ENCODE measurements around the gene FAM163B. TPM values are rescaled to one million over a fixed set of nuclear protein-coding genes. Genes with fewer than 3 reads are reported as not detected.

FAM163B gene
- total RNA-seq, 1 experiment from 2014 or later, result 2.0 TPM

DNA sequence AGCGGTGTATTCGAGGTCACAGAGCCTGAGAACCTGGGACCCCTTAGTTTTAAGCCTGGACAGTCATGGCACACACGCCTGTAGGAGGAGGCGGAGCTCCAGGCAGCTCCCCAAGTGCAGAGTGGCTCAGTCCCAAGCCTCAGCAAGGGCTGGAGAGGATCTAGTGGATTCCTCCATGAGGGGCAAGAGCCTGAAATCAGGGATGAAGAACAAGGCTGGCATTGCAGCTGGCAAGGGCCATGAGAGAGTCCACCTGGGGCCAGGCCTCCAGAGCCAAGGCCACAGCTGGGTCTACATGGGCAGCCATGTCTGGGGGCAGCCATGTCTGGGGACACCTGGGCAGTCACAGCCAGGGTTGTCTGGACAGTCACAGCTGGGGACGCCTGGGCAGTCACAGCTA, 52.8 kb downstream of the FAM163B start:
- no peaks in the 10 kb centered on the region; the same call in 1 of the 2 replicates for H3K9me3 Mint-ChIP-seq
- no peak overlapping the region for H3K27ac Mint-ChIP-seq
- ChIA-PET CTCF (interaction anchor here (0.5 to 1.5 kb wide), 3 partner anchors 33 to 1018 kb away, joined by 3 to 4 read pairs (median 3); no protein-coding TSS in a partner anchor), POLR2A (no interaction called here)
- H3K4me1 Mint-ChIP-seq, result peaks cover 19% of the 10 kb centered on the region
- H3K4me3 Mint-ChIP-seq, result no peak overlapping the region
- no peaks in the 10 kb centered on the region for H3K27me3 Mint-ChIP-seq (ENCODE audit: low read depth)
- TF ChIP-seq CREM (CRISPR knock-in tag; IDR thresholded peaks at IDR 0.05) (no peak), NFE2L1 (CRISPR knock-in tag; IDR thresholded peaks at IDR 0.05) (no peak), GRHL2 (CRISPR knock-in tag; IDR thresholded peaks at IDR 0.05; ENCODE audit: insufficient replicate concordance, severe bottlenecking) (no peak), RELA (CRISPR knock-in tag; IDR thresholded peaks at IDR 0.05; ENCODE audit: borderline replicate concordance) (no peak), SP1 (CRISPR knock-in tag; conservative IDR thresholded peaks at IDR 0.05) (no peak), ZNF671 (CRISPR knock-in tag; IDR thresholded peaks at IDR 0.05) (no peak), ZNF219 (CRISPR knock-in tag; IDR thresholded peaks at IDR 0.05; ENCODE audit: borderline replicate concordance) (no peak), ZNF423 (CRISPR knock-in tag; IDR thresholded peaks at IDR 0.05) (no peak), GTF2I (CRISPR knock-in tag; conservative IDR thresholded peaks at IDR 0.05) (no peak)
- TF ChIP-seq, protein P1, sequence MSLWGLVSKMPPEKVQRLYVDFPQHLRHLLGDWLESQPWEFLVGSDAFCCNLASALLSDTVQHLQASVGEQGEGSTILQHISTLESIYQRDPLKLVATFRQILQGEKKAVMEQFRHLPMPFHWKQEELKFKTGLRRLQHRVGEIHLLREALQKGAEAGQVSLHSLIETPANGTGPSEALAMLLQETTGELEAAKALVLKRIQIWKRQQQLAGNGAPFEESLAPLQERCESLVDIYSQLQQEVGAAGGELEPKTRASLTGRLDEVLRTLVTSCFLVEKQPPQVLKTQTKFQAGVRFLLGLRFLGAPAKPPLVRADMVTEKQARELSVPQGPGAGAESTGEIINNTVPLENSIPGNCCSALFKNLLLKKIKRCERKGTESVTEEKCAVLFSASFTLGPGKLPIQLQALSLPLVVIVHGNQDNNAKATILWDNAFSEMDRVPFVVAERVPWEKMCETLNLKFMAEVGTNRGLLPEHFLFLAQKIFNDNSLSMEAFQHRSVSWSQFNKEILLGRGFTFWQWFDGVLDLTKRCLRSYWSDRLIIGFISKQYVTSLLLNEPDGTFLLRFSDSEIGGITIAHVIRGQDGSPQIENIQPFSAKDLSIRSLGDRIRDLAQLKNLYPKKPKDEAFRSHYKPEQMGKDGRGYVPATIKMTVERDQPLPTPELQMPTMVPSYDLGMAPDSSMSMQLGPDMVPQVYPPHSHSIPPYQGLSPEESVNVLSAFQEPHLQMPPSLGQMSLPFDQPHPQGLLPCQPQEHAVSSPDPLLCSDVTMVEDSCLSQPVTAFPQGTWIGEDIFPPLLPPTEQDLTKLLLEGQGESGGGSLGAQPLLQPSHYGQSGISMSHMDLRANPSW (CRISPR knock-in tag; conservative IDR thresholded peaks at IDR 0.05; ENCODE audit: low read depth), result no peak
- TF ChIP-seq, protein P2, sequence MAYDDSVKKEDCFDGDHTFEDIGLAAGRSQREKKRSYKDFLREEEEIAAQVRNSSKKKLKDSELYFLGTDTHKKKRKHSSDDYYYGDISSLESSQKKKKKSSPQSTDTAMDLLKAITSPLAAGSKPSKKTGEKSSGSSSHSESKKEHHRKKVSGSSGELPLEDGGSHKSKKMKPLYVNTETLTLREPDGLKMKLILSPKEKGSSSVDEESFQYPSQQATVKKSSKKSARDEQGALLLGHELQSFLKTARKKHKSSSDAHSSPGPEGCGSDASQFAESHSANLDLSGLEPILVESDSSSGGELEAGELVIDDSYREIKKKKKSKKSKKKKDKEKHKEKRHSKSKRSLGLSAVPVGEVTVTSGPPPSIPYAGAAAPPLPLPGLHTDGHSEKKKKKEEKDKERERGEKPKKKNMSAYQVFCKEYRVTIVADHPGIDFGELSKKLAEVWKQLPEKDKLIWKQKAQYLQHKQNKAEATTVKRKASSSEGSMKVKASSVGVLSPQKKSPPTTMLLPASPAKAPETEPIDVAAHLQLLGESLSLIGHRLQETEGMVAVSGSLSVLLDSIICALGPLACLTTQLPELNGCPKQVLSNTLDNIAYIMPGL (CRISPR knock-in tag; IDR thresholded peaks at IDR 0.05), result no peak
- TF ChIP-seq, protein P3, sequence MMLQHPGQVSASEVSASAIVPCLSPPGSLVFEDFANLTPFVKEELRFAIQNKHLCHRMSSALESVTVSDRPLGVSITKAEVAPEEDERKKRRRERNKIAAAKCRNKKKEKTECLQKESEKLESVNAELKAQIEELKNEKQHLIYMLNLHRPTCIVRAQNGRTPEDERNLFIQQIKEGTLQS (CRISPR knock-in tag; conservative IDR thresholded peaks at IDR 0.05), result no peak
- TF ChIP-seq, protein P4, sequence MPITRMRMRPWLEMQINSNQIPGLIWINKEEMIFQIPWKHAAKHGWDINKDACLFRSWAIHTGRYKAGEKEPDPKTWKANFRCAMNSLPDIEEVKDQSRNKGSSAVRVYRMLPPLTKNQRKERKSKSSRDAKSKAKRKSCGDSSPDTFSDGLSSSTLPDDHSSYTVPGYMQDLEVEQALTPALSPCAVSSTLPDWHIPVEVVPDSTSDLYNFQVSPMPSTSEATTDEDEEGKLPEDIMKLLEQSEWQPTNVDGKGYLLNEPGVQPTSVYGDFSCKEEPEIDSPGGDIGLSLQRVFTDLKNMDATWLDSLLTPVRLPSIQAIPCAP (CRISPR knock-in tag; IDR thresholded peaks at IDR 0.05), result no peak
- DNase-seq (ENCODE audit: low spot score) (no peak), ATAC-seq (no peak)
- no peaks in the 10 kb centered on the region for H3K36me3 Mint-ChIP-seq

DNA sequence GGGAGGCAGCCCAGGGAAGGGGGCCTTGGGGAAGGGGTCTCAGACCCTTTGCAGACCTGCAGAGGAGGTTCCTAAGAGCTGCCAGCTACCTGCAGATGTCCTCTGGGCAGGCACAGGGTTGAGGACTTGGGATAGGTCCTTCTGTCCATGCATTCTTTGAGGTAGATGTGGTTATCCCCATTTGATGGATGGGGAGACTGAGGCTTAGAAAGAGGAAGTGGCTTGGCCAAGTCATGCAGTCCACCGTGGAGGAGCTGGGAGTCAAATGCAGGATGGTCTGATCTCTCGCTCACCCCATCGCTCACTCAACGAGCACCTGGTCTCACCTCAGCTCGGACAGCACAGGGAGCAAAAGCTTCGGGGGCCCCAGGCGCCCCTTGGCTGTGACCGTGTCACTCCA, 54.5 kb downstream of the FAM163B start:
- POLR2A ChIA-PET, result interaction anchor here (1.2 kb wide), 1 partner anchor 27 kb away, joined by 3 read pairs; no protein-coding TSS in a partner anchor
- H3K27me3 Mint-ChIP-seq (ENCODE audit: low read depth), result no peaks in the 10 kb centered on the region
- DNase-seq (ENCODE audit: low spot score) (no peak), ATAC-seq (no peak)
- no peak overlapping the region for H3K4me3 Mint-ChIP-seq
- H3K27ac Mint-ChIP-seq, result no peak overlapping the region
- H3K9me3 Mint-ChIP-seq, result no peaks in the 10 kb centered on the region; the same call in 1 of the 2 replicates
- peaks cover 17% of the 10 kb centered on the region for H3K4me1 Mint-ChIP-seq
- no peaks in the 10 kb centered on the region for H3K36me3 Mint-ChIP-seq
- CTCF ChIA-PET, result interaction anchor here (0.6 to 1.0 kb wide), 6 partner anchors 15 to 258 kb away, joined by 3 to 4 read pairs (median 4); no protein-coding TSS in a partner anchor
- TF ChIP-seq ZNF416 (CRISPR knock-in tag; IDR thresholded peaks at IDR 0.05) (no peak), ZNF671 (CRISPR knock-in tag; IDR thresholded peaks at IDR 0.05) (no peak), IRF2 (CRISPR knock-in tag; IDR thresholded peaks at IDR 0.05; ENCODE audit: borderline replicate concordance, low read depth) (no peak), ZNF396 (CRISPR knock-in tag; IDR thresholded peaks at IDR 0.05; ENCODE audit: borderline replicate concordance) (no peak), FOXJ3 (CRISPR knock-in tag; IDR thresholded peaks at IDR 0.05; ENCODE audit: borderline replicate concordance) (no peak), CREM (CRISPR knock-in tag; IDR thresholded peaks at IDR 0.05) (no peak), TP53 (CRISPR knock-in tag; IDR thresholded peaks at IDR 0.05) (no peak), GRHL2 (CRISPR knock-in tag; IDR thresholded peaks at IDR 0.05; ENCODE audit: insufficient replicate concordance, severe bottlenecking) (no peak), ZNF219 (CRISPR knock-in tag; IDR thresholded peaks at IDR 0.05; ENCODE audit: borderline replicate concordance) (no peak), RELA (CRISPR knock-in tag; IDR thresholded peaks at IDR 0.05; ENCODE audit: borderline replicate concordance) (no peak)
- TF ChIP-seq, protein P5, sequence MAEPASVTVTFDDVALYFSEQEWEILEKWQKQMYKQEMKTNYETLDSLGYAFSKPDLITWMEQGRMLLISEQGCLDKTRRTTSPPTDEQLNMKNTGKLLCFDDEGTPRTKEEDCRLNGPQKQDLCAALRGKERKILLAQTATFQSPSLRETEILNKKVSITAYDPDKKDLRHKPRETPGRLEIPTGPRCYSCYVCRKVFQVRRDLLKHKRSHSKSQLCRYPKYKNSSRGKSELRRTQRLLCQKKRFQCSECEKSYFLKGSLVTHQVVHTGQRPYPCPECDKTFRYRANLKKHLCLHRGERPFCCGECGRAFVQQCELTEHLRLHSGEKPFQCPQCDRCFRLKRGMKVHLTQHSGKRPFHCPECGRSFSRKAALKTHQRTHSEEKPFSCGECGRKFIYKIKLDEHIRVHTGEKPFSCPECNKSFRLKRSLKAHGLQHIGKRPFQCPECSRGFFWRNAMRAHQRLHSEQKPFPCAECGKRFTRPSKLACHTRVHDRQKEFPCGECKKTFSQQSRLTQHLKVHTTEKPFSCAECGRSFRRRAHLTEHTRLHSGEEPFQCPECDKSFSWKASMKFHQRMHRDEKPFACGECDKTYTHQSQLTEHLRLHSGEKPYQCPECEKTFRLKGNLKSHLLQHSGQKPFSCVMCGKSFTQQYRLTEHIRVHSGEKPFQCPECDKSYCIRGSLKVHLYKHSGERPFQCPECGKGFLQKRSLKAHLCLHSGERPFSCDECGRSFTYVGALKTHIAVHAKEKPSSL (CRISPR knock-in tag; conservative IDR thresholded peaks at IDR 0.05), result no peak
- TF ChIP-seq, protein P6, sequence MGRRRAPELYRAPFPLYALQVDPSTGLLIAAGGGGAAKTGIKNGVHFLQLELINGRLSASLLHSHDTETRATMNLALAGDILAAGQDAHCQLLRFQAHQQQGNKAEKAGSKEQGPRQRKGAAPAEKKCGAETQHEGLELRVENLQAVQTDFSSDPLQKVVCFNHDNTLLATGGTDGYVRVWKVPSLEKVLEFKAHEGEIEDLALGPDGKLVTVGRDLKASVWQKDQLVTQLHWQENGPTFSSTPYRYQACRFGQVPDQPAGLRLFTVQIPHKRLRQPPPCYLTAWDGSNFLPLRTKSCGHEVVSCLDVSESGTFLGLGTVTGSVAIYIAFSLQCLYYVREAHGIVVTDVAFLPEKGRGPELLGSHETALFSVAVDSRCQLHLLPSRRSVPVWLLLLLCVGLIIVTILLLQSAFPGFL (CRISPR knock-in tag; IDR thresholded peaks at IDR 0.05; ENCODE audit: borderline replicate concordance), result no peak
- TF ChIP-seq, protein P7, sequence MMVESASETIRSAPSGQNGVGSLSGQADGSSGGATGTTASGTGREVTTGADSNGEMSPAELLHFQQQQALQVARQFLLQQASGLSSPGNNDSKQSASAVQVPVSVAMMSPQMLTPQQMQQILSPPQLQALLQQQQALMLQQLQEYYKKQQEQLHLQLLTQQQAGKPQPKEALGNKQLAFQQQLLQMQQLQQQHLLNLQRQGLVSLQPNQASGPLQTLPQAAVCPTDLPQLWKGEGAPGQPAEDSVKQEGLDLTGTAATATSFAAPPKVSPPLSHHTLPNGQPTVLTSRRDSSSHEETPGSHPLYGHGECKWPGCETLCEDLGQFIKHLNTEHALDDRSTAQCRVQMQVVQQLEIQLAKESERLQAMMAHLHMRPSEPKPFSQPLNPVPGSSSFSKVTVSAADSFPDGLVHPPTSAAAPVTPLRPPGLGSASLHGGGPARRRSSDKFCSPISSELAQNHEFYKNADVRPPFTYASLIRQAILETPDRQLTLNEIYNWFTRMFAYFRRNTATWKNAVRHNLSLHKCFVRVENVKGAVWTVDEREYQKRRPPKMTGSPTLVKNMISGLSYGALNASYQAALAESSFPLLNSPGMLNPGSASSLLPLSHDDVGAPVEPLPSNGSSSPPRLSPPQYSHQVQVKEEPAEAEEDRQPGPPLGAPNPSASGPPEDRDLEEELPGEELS (CRISPR knock-in tag; IDR thresholded peaks at IDR 0.05), result no peak
- TF ChIP-seq, protein P8, sequence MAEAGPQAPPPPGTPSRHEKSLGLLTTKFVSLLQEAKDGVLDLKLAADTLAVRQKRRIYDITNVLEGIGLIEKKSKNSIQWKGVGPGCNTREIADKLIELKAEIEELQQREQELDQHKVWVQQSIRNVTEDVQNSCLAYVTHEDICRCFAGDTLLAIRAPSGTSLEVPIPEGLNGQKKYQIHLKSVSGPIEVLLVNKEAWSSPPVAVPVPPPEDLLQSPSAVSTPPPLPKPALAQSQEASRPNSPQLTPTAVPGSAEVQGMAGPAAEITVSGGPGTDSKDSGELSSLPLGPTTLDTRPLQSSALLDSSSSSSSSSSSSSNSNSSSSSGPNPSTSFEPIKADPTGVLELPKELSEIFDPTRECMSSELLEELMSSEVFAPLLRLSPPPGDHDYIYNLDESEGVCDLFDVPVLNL (CRISPR knock-in tag; IDR thresholded peaks at IDR 0.05; ENCODE audit: borderline replicate concordance, low read depth), result no peak

Measured in WTC11 (cell line).